ENCODE data around the gene SLC25A3. TPM values are rescaled to one million over a fixed set of nuclear protein-coding genes. Genes with fewer than 3 reads are reported as not detected.
A peak's percentile ranks its signal among the peaks of the same experiment; 100 is the strongest.
"Not testable (repeated sequence)": the region's sequence is repeated elsewhere in the genome, so short reads cannot be mapped to it uniquely, and the experiment has no call there.

SLC25A3 gene
- total RNA-seq, 2 donors from 2014 or later, result 202 to 291 TPM

GRCh38 chr12:98551787-98552186 lies 41.7 kb upstream of the SLC25A3 start:
- no peak for ATAC-seq
- Histone ChIP-seq H3K4me1 (no peaks in the 10 kb centered on the region), H3K4me3 (no peak overlapping the region), H3K27me3 (no peaks in the 10 kb centered on the region), H3K36me3 (replicated peaks in 1 of 2; ENCODE audit: insufficient read depth in 1 of 2, low read depth in 2 of 2) (peaks cover 0 to 15% of the 10 kb centered on the region in 2 donors), H3K9me3 (no peaks in the 10 kb centered on the region), H3K27ac (no peak overlapping the region)
- intact Hi-C loops (cut with DNase I), result no loop called here
- WGBS, 2 donors, result 91 to 94% methylated on average over 3 of the region's 3 CpGs
- no peak for DNase-seq
- TF ChIP-seq POLR2A (IDR thresholded peaks at IDR 0.05), result no peak
- no peak for TF ChIP-seq CTCF (IDR thresholded peaks at IDR 0.05)

- intact Hi-C loops (cut with DNase I); H3K9me3 ChIP-seq; H3K4me3 ChIP-seq; H3K27ac ChIP-seq; H3K4me1 ChIP-seq; H3K36me3 ChIP-seq (replicated peaks in 1 of 2; ENCODE audit: insufficient read depth in 1 of 2, low read depth in 2 of 2); ATAC-seq; DNase-seq; H3K27me3 ChIP-seq: not testable (repeated sequence)
- WGBS, 2 donors, result 75 to 96% methylated on average over 4 of the region's 4 CpGs
These were observed 35.4 kb upstream of the SLC25A3 start for GRCh38 chr12:98558097-98558496.

GRCh38 chr12:98559666-98560065 lies 33.8 kb upstream of the SLC25A3 start:
- intact Hi-C loops (cut with DNase I), result no loop called here
- no peaks in the 10 kb centered on the region for H3K27me3 ChIP-seq
- WGBS, 2 donors, result 0 to 50% methylated on average over 1 of the region's 1 CpG
- no peaks in the 10 kb centered on the region for H3K4me1 ChIP-seq
- DNase-seq, result no peak
- no peak for ATAC-seq
- H3K9me3 ChIP-seq, result no peaks in the 10 kb centered on the region
- H3K4me3 ChIP-seq, result no peak overlapping the region
- TF ChIP-seq POLR2A (IDR thresholded peaks at IDR 0.05) (no peak), CTCF (IDR thresholded peaks at IDR 0.05) (no peak)
- no peak overlapping the region for H3K27ac ChIP-seq
- no peaks in the 10 kb centered on the region for H3K36me3 ChIP-seq (replicated peaks in 1 of 2; ENCODE audit: insufficient read depth in 1 of 2, low read depth in 2 of 2)

GRCh38 chr12:98561846-98562245 lies 31.6 kb upstream of the SLC25A3 start:
- intact Hi-C loops (cut with DNase I), result no loop called here
- TF ChIP-seq POLR2A (IDR thresholded peaks at IDR 0.05) (no peak), CTCF (IDR thresholded peaks at IDR 0.05) (no peak)
- H3K9me3 ChIP-seq, result no peaks in the 10 kb centered on the region
- H3K4me1 ChIP-seq, result no peaks in the 10 kb centered on the region
- DNase-seq (no peak), ATAC-seq (no peak)
- no peak overlapping the region for H3K27ac ChIP-seq
- H3K36me3 ChIP-seq (replicated peaks in 1 of 2; ENCODE audit: insufficient read depth in 1 of 2, low read depth in 2 of 2), result no peaks in the 10 kb centered on the region
- WGBS, 2 donors, result 47 to 75% methylated on average over 1 to 3 of the region's 3 CpGs
- no peak overlapping the region for H3K4me3 ChIP-seq
- H3K27me3 ChIP-seq, result no peaks in the 10 kb centered on the region

- no peak for DNase-seq
- no peaks in the 10 kb centered on the region for H3K36me3 ChIP-seq (replicated peaks in 1 of 2; ENCODE audit: insufficient read depth in 1 of 2, low read depth in 2 of 2)
- H3K9me3 ChIP-seq, result no peaks in the 10 kb centered on the region
- TF ChIP-seq CTCF (IDR thresholded peaks at IDR 0.05), result peak in 4 of 7 experiments; percentile 7 to 28 (median 16)
- TF ChIP-seq POLR2A (IDR thresholded peaks at IDR 0.05), result no peak
- H3K4me1 ChIP-seq, result peaks cover 8% of the 10 kb centered on the region
- no peaks in the 10 kb centered on the region for H3K27me3 ChIP-seq
- ATAC-seq, result peak; percentile 30
- H3K4me3 ChIP-seq, result no peak overlapping the region
- intact Hi-C loops (cut with DNase I), result no loop called here
- no peak overlapping the region for H3K27ac ChIP-seq
- 53 to 56% methylated on average over 2 of the region's 2 CpGs for WGBS, 2 donors
These were observed 21.5 kb upstream of the SLC25A3 start for GRCh38 chr12:98572010-98572409.

All from body of pancreas (tissue), 4 donors.